Ishikawa (cell line): ENCODE measurements around the gene NAP1L5.

Source experiments
- CEBPB ChIP-seq: IDR thresholded peaks from 2 replicates; pipeline ENCODE4 v1.6.1; 2012
- EP300 ChIP-seq: IDR thresholded peaks from 2 replicates; pipeline ENCODE4 v1.6.1; 2012; ENCODE audit warnings: borderline replicate concordance
- FOXM1 ChIP-seq: IDR thresholded peaks from 2 replicates; pipeline ENCODE4 v1.6.1; 2012; ENCODE audit warnings: low read depth, borderline replicate concordance
- NFIC ChIP-seq: IDR thresholded peaks from 2 replicates; pipeline ENCODE4 v1.6.1; 2012
- RAD21 ChIP-seq: IDR thresholded peaks from 2 replicates; pipeline ENCODE4 v1.6.1; 2012; ENCODE audit warnings: low read depth
- TEAD4 ChIP-seq: IDR thresholded peaks from 2 replicates; pipeline ENCODE4 v1.6.1; 2012
- YY1 ChIP-seq: IDR thresholded peaks from 2 replicates; pipeline ENCODE4 v1.6.1; 2012; ENCODE audit warnings: low read depth
- ZBTB7A ChIP-seq: IDR thresholded peaks from 2 replicates; pipeline ENCODE4 v1.6.1; 2012; ENCODE audit warnings: low read depth
- TF ChIP-seq, protein P1 (sequence below): IDR thresholded peaks from 2 replicates; pipeline ENCODE4 v1.6.1; 2012; ENCODE audit warnings: low read depth, mild to moderate bottlenecking
- TF ChIP-seq, protein P2 (sequence below): IDR thresholded peaks from 2 replicates; pipeline ENCODE4 v1.6.1; 2012

Gene NAP1L5

DNA sequence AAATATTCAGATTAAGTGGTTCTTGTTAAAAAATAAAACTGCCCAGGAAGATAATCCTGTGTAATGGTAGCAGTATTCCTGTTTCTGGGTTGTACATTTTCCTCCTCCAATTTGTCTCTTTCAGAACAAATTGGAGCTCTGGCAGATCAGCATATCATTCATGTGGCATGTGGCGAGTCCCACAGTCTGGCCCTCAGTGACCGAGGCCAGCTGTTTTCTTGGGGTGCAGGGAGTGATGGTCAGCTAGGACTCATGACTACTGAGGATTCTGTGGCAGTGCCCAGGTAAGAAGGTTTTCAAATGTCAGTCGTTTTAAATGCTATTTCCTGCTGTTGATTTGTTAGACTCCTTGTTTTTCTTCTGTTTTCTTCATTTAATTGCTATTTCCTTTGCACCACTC lies 47.9 kb downstream of the NAP1L5 start:
- TF ChIP-seq, protein P1, sequence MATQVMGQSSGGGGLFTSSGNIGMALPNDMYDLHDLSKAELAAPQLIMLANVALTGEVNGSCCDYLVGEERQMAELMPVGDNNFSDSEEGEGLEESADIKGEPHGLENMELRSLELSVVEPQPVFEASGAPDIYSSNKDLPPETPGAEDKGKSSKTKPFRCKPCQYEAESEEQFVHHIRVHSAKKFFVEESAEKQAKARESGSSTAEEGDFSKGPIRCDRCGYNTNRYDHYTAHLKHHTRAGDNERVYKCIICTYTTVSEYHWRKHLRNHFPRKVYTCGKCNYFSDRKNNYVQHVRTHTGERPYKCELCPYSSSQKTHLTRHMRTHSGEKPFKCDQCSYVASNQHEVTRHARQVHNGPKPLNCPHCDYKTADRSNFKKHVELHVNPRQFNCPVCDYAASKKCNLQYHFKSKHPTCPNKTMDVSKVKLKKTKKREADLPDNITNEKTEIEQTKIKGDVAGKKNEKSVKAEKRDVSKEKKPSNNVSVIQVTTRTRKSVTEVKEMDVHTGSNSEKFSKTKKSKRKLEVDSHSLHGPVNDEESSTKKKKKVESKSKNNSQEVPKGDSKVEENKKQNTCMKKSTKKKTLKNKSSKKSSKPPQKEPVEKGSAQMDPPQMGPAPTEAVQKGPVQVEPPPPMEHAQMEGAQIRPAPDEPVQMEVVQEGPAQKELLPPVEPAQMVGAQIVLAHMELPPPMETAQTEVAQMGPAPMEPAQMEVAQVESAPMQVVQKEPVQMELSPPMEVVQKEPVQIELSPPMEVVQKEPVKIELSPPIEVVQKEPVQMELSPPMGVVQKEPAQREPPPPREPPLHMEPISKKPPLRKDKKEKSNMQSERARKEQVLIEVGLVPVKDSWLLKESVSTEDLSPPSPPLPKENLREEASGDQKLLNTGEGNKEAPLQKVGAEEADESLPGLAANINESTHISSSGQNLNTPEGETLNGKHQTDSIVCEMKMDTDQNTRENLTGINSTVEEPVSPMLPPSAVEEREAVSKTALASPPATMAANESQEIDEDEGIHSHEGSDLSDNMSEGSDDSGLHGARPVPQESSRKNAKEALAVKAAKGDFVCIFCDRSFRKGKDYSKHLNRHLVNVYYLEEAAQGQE, result no peak
- TF ChIP-seq FOXM1 (no peak), EP300 (no peak), RAD21 (no peak), NFIC (no peak), ZBTB7A (no peak), CEBPB (no peak), YY1 (no peak)
- TF ChIP-seq, protein P2, sequence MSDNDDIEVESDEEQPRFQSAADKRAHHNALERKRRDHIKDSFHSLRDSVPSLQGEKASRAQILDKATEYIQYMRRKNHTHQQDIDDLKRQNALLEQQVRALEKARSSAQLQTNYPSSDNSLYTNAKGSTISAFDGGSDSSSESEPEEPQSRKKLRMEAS, result no peak

DNA sequence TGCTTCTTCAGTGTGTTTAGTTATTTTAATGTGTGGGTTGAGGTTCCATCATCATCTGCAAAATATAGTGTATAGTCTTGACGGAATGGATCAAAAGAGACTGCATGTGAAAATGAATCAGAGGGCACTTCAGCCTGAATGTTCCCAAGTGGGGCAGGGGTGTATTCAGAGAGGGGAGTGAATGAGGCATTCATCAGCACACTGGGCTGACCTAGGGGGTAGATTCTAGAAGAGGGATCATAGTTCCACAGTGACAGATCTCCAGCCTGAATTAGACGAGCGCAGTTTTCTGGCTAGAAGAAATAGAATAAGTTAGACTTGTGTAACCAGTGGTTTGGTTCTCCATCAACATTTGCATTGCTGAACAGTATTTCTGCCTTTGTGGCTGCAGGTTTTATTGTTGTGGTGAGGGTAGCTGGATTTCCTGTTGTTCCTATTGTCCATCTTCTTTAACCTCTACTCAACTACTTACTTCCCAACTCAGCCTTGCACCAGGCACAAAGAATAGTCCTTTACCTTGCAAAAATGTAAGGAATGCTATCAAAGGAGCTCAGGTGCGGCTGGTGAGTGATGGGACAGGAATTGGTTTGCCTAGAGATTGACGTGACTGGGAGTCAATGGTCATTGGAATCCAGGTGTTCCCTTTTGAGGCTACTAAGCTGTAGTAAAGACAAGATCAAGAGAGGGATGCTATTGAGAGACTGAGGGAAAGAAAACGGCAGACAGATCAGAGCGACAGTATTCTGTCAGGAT lies 50.9 kb downstream of the NAP1L5 start:
- TF ChIP-seq TEAD4 (peak; percentile 74), RAD21 (no peak)

DNA sequence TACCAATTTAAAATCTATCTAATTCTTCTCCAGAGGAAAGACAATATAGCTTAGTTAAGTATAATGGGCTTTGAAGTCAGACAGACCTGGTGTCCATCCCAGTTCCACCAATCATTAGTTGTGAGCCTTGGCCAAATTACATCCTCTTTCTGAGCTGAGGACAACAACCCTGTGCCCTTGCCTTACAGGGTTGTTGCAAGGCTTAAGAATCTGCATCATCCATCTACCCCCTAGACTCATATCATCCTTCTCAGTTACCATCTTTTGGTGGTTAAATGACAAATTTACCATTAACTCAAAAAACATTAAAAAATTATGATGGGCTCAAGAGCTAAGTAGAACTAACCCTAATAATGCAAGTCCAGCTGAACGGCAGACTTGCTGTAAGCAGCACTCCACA lies 51.6 kb downstream of the NAP1L5 start:
- TF ChIP-seq EP300, result no peak
